Pulmonary artery endothelial cell (primary cell): ENCODE measurements around the gene KLHL15. TPM values are rescaled to one million over a fixed set of nuclear protein-coding genes. Genes with fewer than 3 reads are reported as not detected.
"Not testable (repeated sequence)": the region's sequence is repeated elsewhere in the genome, so short reads cannot be mapped to it uniquely, and the experiment has no call there.

ENCODE experiments used
- DNase-seq: peaks from one replicate; pipeline ENCODE4 v3.0.0-alpha.2; 2011; ENCODE audit warnings: low read depth, low spot score
- total RNA-seq: library from RNA; depleted of rRNA; stranded (reverse); fragments of >200 nt; gene quantifications from 2 replicates; pipeline ENCODE4 v1.2.3, GENCODE V29; 2014

Gene KLHL15
- total RNA-seq, 1 donor from 2014 or later: 4.4 TPM

- no peak for DNase-seq
These were observed 8.2 kb downstream of the KLHL15 start for GRCh38 chrX:24018809-24019208.

GRCh38 chrX:24017674-24018073, 9.3 kb downstream of the KLHL15 start:
- no peak for DNase-seq

GRCh38 chrX:24014388-24015018, 12.5 kb downstream of the KLHL15 start:
- no peak for DNase-seq

GRCh38 chrX:24012266-24012665, 14.7 kb downstream of the KLHL15 start:
- DNase-seq: no peak

- DNase-seq: no peak
These were observed 21.1 kb downstream of the KLHL15 start for GRCh38 chrX:24005867-24006266.

GRCh38 chrX:24005028-24005427, 22.0 kb downstream of the KLHL15 start:
- DNase-seq: no peak

- no peak for DNase-seq
These were observed 24.2 kb downstream of the KLHL15 start for GRCh38 chrX:24002792-24003191.

- no peak for DNase-seq
These were observed 24.8 kb downstream of the KLHL15 start for GRCh38 chrX:24002167-24002566.

- no peak for DNase-seq
These were observed 27.3 kb downstream of the KLHL15 start for GRCh38 chrX:23999671-24000070.

GRCh38 chrX:23993012-23993633, 33.9 kb downstream of the KLHL15 start:
- DNase-seq: peak; percentile 19

GRCh38 chrX:23992431-23992830, 34.6 kb downstream of the KLHL15 start:
- no peak for DNase-seq

- DNase-seq: no peak
These were observed 36.5 kb downstream of the KLHL15 start for GRCh38 chrX:23990455-23990854.

- DNase-seq: no peak
These were observed 37.3 kb downstream of the KLHL15 start for GRCh38 chrX:23989689-23990088.

GRCh38 chrX:23982891-23983290, 44.1 kb downstream of the KLHL15 start:
- DNase-seq: no peak

- no peak for DNase-seq
These were observed 45.3 kb downstream of the KLHL15 start for GRCh38 chrX:23981711-23982110.

GRCh38 chrX:23981222-23981621, 45.8 kb downstream of the KLHL15 start:
- no peak for DNase-seq

GRCh38 chrX:23980011-23980441, 47.0 kb downstream of the KLHL15 start:
- no peak for DNase-seq

GRCh38 chrX:23978491-23978890, 48.5 kb downstream of the KLHL15 start:
- DNase-seq: no peak

- not testable (repeated sequence) for DNase-seq
These were observed 61.4 kb downstream of the KLHL15 start for GRCh38 chrX:23965630-23966029.

- DNase-seq: no peak
These were observed 62.8 kb downstream of the KLHL15 start for GRCh38 chrX:23964191-23964590.

GRCh38 chrX:23959781-23960180, 67.2 kb downstream of the KLHL15 start:
- DNase-seq: no peak

- no peak for DNase-seq
These were observed 72.6 kb downstream of the KLHL15 start for GRCh38 chrX:23954396-23954795.

- no peak for DNase-seq
These were observed 73.1 kb downstream of the KLHL15 start for GRCh38 chrX:23953908-23954269.
